GM23248 (cell line): ENCODE data around the gene C9orf152. TPM values are rescaled to one million over a fixed set of nuclear protein-coding genes. Genes with fewer than 3 reads are reported as not detected.
A peak's percentile ranks its signal among the peaks of the same experiment; 100 is the strongest.

Source experiments
- DNase-seq: peaks from one replicate; pipeline ENCODE4 v3.0.0-alpha.2; 2015
- H2AFZ ChIP-seq: fragments of 200-600 bp; sonication (generic); 2 replicates; pipeline ENCODE4 v1.6.1; 2016; ENCODE audit warnings: antibody characterized with exemption
- H3F3A ChIP-seq: fragments of 200-600 bp; sonication (generic); 2 replicates; pipeline ENCODE4 v1.6.1; 2016; ENCODE audit warnings: mild to moderate bottlenecking, antibody characterized with exemption, mixed run types; ENCODE audit not compliant: insufficient read depth
- H3K27ac ChIP-seq: fragments of 200-600 bp; sonication (generic); 2 replicates; pipeline ENCODE4 v1.5.1; 2016; ENCODE audit warnings: mild to moderate bottlenecking
- H3K27me3 ChIP-seq: fragments of 200-600 bp; sonication (generic); replicated peaks from 2 replicates; pipeline ENCODE4 v1.6.1; 2016; ENCODE audit warnings: mild to moderate bottlenecking; ENCODE audit not compliant: insufficient read depth
- H3K36me3 ChIP-seq: fragments of 200-600 bp; sonication (generic); 2 replicates; pipeline ENCODE4 v1.6.1; 2016; ENCODE audit warnings: low read depth, mild to moderate bottlenecking
- H3K4me1 ChIP-seq: fragments of 200-600 bp; sonication (generic); 2 replicates; pipeline ENCODE4 v1.6.1; 2016; ENCODE audit warnings: mild to moderate bottlenecking; ENCODE audit not compliant: insufficient read depth
- H3K4me2 ChIP-seq: fragments of 200-600 bp; sonication (generic); one replicate; pipeline ENCODE4 v1.6.1; 2016; ENCODE audit warnings: mild to moderate bottlenecking; ENCODE audit not compliant: unreplicated experiment
- H3K4me3 ChIP-seq: fragments of 200-600 bp; sonication (generic); 2 replicates; pipeline ENCODE4 v1.5.1; 2016; ENCODE audit warnings: mild to moderate bottlenecking
- H3K79me2 ChIP-seq: fragments of 200-600 bp; sonication (generic); 2 replicates; pipeline ENCODE4 v1.6.1; 2016; ENCODE audit warnings: mild to moderate bottlenecking; ENCODE audit not compliant: insufficient read depth
- H3K9ac ChIP-seq: fragments of 200-600 bp; sonication (generic); 2 replicates; pipeline ENCODE4 v1.6.1; 2016; ENCODE audit warnings: mild to moderate bottlenecking
- H3K9me2 ChIP-seq: fragments of 200-600 bp; sonication (generic); 2 replicates; pipeline ENCODE4 v1.6.1; 2016; ENCODE audit warnings: mixed run types, mild to moderate bottlenecking, moderate library complexity; ENCODE audit not compliant: insufficient read depth
- H3K9me3 ChIP-seq: fragments of 200-600 bp; sonication (generic); one replicate; pipeline ENCODE4 v1.6.1; 2017; ENCODE audit warnings: low read depth
- H4K20me1 ChIP-seq: fragments of 200-600 bp; sonication (generic); 2 replicates; pipeline ENCODE4 v1.6.0; 2016; ENCODE audit not compliant: insufficient read depth
- EZH2 ChIP-seq: fragments of 200-600 bp; sonication (generic); IDR thresholded peaks from 2 replicates; pipeline ENCODE4 v1.6.1; 2018; ENCODE audit warnings: antibody characterized with exemption, mild to moderate bottlenecking; ENCODE audit not compliant: insufficient read depth, poor library complexity, severe bottlenecking
- EZH2phosphoT487 ChIP-seq: fragments of 200-600 bp; sonication (generic); IDR thresholded peaks from 2 replicates; pipeline ENCODE4 v1.6.1; 2018; ENCODE audit warnings: antibody characterized with exemption, moderate library complexity, mild to moderate bottlenecking, low read depth; ENCODE audit not compliant: insufficient read depth
- WGBS, 2 experiments: methylation state at CpG; one replicate each; pipeline ENCODE4 v1.1.6; 2015 to 2017; ENCODE audit warnings: low lambda C conversion rate in 2 of 2, low coverage in 1 of 2; ENCODE audit errors: missing lambda C conversion rate in 2 of 2; 5-methylcytosine and 5-hydroxymethylcytosine counted together
- in situ Hi-C: fragments of 300-500 bp; cut with MboI; formaldehyde crosslinking; loops from 2 replicates; pipeline ENCODE4 v1.15.0; 2020
- polyA plus RNA-seq: library from polyadenylated mRNA; unstranded; fragments of >200 nt; fragmentation: Nextera tagmentation; extraction: Ambion mirVana; gene quantifications from 2 replicates; pipeline ENCODE4 v1.2.1, GENCODE V29; 2016
- total RNA-seq: library from RNA; depleted of rRNA; stranded (reverse); fragments of >200 nt; shearing (Covaris generic); gene quantifications from 2 replicates; pipeline ENCODE4 v1.2.3, GENCODE V29; 2014

C9orf152 gene
- total and polyA plus RNA-seq, 2 experiments from 2014 or later, result not detected

DNA sequence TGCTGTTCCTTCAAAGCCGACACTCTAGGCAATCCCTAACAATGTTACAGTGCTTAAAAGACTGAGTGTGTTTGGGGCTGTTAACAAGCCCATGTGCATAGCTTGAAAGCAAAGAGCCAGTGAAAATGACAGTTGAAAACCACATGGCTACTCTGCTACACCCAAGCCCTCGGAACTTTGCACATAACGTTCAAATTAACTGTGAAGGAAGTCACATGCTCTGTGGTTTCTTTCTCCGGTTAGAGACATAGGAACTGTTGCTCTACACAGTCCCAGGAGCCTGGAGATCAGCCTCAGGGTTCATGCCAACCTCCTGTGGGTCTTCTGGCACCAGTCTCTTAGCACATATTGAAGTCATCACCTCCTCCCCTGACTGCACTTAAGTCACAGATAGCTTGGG is 51.1 kb downstream of the C9orf152 start:
- Histone ChIP-seq H3K9me2 (no peaks in the 10 kb centered on the region), H3K4me1 (peaks cover 44% of the 10 kb centered on the region), H3K9me3 (no peaks in the 10 kb centered on the region), H2AFZ (no peak overlapping the region), H3K27me3 (no peaks in the 10 kb centered on the region), H3F3A (peaks cover 70% of the 10 kb centered on the region), H3K4me3 (no peak overlapping the region), H3K27ac (peak overlapping the region; percentile 26; the same call in 1 of the 2 replicates), H3K9ac (no peak overlapping the region), H3K79me2 (peaks cover 100% of the 10 kb centered on the region), H4K20me1 (peaks cover 37% of the 10 kb centered on the region), H3K4me2 (peak overlapping the region; percentile 10), H3K36me3 (peaks cover 17% of the 10 kb centered on the region; the same call in 1 of the 2 replicates)
- DNase-seq, result peak; percentile 86
- in situ Hi-C loops, result loop anchor here (10.0 kb wide), 1 partner anchor 252 kb away; no protein-coding TSS in a partner anchor
- WGBS, 2 experiments, result 2 to 4% methylated on average over 4 of the region's 4 CpGs
- TF ChIP-seq EZH2, result no peak
- TF ChIP-seq EZH2phosphoT487, result no peak

DNA sequence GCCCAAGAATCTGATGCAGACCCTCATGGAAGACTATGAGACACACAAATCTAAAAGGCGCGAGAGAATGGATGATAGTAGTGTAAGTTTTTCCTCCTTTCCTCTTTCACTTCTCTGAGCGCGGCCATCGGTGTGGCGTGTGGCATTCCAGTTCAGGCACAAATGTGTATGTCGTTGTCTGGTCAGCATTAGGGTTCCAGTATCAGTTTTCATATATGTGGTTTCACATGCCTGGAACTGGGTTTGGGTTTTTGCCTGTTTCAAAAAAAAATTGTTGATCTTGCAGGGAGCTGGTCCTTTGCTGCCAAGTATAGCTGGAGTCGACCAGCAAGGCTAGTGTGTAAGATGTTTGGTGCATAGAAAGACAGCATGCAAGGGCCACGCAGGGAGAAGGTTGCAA is 51.5 kb downstream of the C9orf152 start:
- H3K79me2 ChIP-seq, result peaks cover 100% of the 10 kb centered on the region
- in situ Hi-C loops, result loop anchor here (10.0 kb wide), 1 partner anchor 252 kb away; no protein-coding TSS in a partner anchor
- H3K9me3 ChIP-seq, result no peaks in the 10 kb centered on the region
- H3K9ac ChIP-seq, result no peak overlapping the region
- peak overlapping the region; percentile 10 for H3K4me2 ChIP-seq
- no peak for TF ChIP-seq EZH2
- no peak for TF ChIP-seq EZH2phosphoT487
- H3K27me3 ChIP-seq, result no peaks in the 10 kb centered on the region
- peaks cover 44% of the 10 kb centered on the region for H3K4me1 ChIP-seq
- no peak overlapping the region for H3K4me3 ChIP-seq
- no peak overlapping the region for H2AFZ ChIP-seq
- no peaks in the 10 kb centered on the region for H3K9me2 ChIP-seq
- DNase-seq, result no peak
- H3K36me3 ChIP-seq, result peaks cover 17% of the 10 kb centered on the region; the same call in 1 of the 2 replicates
- 80 to 81% methylated on average over 9 of the region's 9 CpGs for WGBS, 2 experiments
- H3F3A ChIP-seq, result peaks cover 75% of the 10 kb centered on the region
- peak overlapping the region; percentile 26; the same call in 1 of the 2 replicates for H3K27ac ChIP-seq
- H4K20me1 ChIP-seq, result peaks cover 37% of the 10 kb centered on the region

DNA sequence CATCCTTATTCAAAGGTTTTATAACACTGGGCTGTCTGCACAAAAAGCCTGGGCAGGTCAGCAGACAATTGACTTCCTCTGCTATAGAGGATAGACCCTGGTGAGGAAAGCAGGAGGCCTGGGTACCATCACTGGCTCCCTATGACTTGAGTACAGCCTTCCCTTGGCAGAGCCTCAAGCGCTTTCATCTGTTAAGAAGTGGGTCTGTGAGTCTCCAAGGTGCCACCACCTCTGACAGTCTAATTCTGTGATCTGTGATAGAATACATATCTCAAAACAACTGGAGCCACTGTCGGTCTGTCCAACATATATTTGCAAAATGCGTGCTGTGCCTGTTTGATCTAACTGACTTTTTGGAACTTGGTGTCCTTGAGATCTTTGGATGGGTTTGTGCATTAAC is 52.2 kb downstream of the C9orf152 start:
- Histone ChIP-seq H2AFZ (no peak overlapping the region), H3K79me2 (peaks cover 100% of the 10 kb centered on the region), H3K4me1 (peaks cover 46% of the 10 kb centered on the region), H3K9me3 (no peaks in the 10 kb centered on the region), H3K4me3 (no peak overlapping the region), H3K4me2 (no peak overlapping the region), H3K27ac (no peak overlapping the region), H3K9ac (no peak overlapping the region), H4K20me1 (peaks cover 30% of the 10 kb centered on the region), H3K27me3 (no peaks in the 10 kb centered on the region), H3F3A (peaks cover 82% of the 10 kb centered on the region), H3K9me2 (no peaks in the 10 kb centered on the region), H3K36me3 (peaks cover 17% of the 10 kb centered on the region; the same call in 1 of the 2 replicates)
- TF ChIP-seq EZH2, result no peak
- TF ChIP-seq EZH2phosphoT487, result no peak
- DNase-seq, result no peak
- 97 to 99% methylated on average over 3 of the region's 3 CpGs for WGBS, 2 experiments
- in situ Hi-C loops, result loop anchor here (10.0 kb wide), 1 partner anchor 251 kb away; no protein-coding TSS in a partner anchor

DNA sequence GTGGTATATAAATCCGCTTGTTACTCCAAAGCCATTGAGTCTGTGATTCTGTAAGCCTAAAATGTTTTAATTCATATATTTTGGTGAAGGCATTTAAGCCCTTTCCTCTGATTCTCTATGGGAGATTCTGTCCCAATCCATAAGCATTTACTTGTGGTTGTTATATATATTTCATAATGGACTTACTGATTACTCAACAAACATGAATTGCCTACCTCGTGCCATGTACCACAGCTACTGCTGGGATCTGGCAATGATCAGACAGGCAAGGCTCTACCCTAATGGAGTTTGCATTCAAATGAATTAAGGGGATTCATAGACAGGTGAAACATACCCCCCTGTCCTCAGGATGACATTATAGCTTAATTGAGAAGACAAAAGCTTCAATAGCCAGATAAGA is 54.5 kb downstream of the C9orf152 start:
- H3F3A ChIP-seq, result peaks cover 85% of the 10 kb centered on the region
- peaks cover 100% of the 10 kb centered on the region for H3K79me2 ChIP-seq
- no peaks in the 10 kb centered on the region for H3K9me3 ChIP-seq
- H3K9ac ChIP-seq, result no peak overlapping the region
- no peak overlapping the region for H3K4me2 ChIP-seq
- H3K4me3 ChIP-seq, result no peak overlapping the region
- peaks cover 64% of the 10 kb centered on the region for H3K4me1 ChIP-seq
- in situ Hi-C loops, result loop anchor here (10.0 kb wide), 1 partner anchor 249 kb away; no protein-coding TSS in a partner anchor
- H3K36me3 ChIP-seq, result peaks cover 13% of the 10 kb centered on the region; the same call in 1 of the 2 replicates
- peaks cover 25% of the 10 kb centered on the region for H4K20me1 ChIP-seq
- no peaks in the 10 kb centered on the region for H3K27me3 ChIP-seq
- WGBS, 2 experiments, result 86 to 90% methylated on average over 2 of the region's 2 CpGs
- peak; percentile 50 for DNase-seq
- no peaks in the 10 kb centered on the region for H3K9me2 ChIP-seq
- TF ChIP-seq EZH2 (no peak), EZH2phosphoT487 (no peak)
- no peak overlapping the region for H2AFZ ChIP-seq
- H3K27ac ChIP-seq, result no peak overlapping the region; the same call in 1 of the 2 replicates
